Heart left ventricle (tissue), 16 donors: ENCODE data around the gene OR5K4. TPM values are rescaled to one million over a fixed set of nuclear protein-coding genes. Genes with fewer than 3 reads are reported as not detected.

Source experiments
- ATAC-seq, 4 donors: fragments of 200-7000 bp; cut with Tn5 transposase; one replicate each; pipeline ENCODE4 v1.9.1; 2020 to 2022; ENCODE audit warnings: moderate library complexity in 4 of 4, mild to moderate bottlenecking in 3 of 4, moderate number of reproducible peaks in 1 of 4
- DNase-seq, 5 donors: peaks; one replicate each; pipeline ENCODE4 v3.0.0-alpha.2; 2020
- H3K27ac ChIP-seq, 12 donors: fragments of 200-600 bp; sonication (generic) in 4 of 12; one replicate each; pipeline versions ENCODE4 v1.5.0 to v1.8.0; 2016 to 2022; ENCODE audit warnings: mild to moderate bottlenecking in 2 of 12
- H3K27me3 ChIP-seq, 9 donors: fragments of 200-600 bp; sonication (generic) in 2 of 9; one replicate each; pipeline versions ENCODE4 v1.5.1 to v1.8.0; 2016 to 2022; ENCODE audit warnings: mild to moderate bottlenecking in 3 of 9
- H3K36me3 ChIP-seq, 9 donors: fragments of 200-600 bp; sonication (generic) in 2 of 9; one replicate each; pipeline versions ENCODE4 v1.5.0 to v1.8.0; 2018 to 2022; ENCODE audit warnings: mild to moderate bottlenecking in 2 of 9
- H3K4me1 ChIP-seq, 12 donors: fragments of 200-600 bp; sonication (generic) in 4 of 12; one replicate each; pipeline versions ENCODE4 v1.5.0 to v1.8.0; 2016 to 2022; ENCODE audit warnings: mild to moderate bottlenecking in 3 of 12
- H3K4me3 ChIP-seq, 12 donors: fragments of 200-600 bp; sonication (generic) in 4 of 12; one replicate each; pipeline versions ENCODE4 v1.5.0 to v1.8.0; 2017 to 2022; ENCODE audit warnings: mild to moderate bottlenecking in 9 of 12, moderate library complexity in 4 of 12
- H3K9me3 ChIP-seq, 12 donors: fragments of 200-600 bp; sonication (generic) in 4 of 12; one replicate each; pipeline versions ENCODE4 v1.5.0 to v1.8.0; 2016 to 2022; ENCODE audit warnings: mild to moderate bottlenecking in 1 of 12
- POLR2A ChIP-seq, 2 donors: fragments of 450-650 bp; IDR thresholded peaks; one replicate each; pipeline ENCODE4 v1.6.1; 2017; ENCODE audit warnings: antibody characterized with exemption in 2 of 2, mild to moderate bottlenecking in 2 of 2, moderate library complexity in 2 of 2
- WGBS, 4 donors: extraction: QIAGEN DNeasy Blood & Tissue Kit in 2 of 4; methylation state at CpG; one replicate each; pipeline versions ENCODE4 v1.1.5 to v1.1.7; 2013 to 2018; 5-methylcytosine and 5-hydroxymethylcytosine counted together
- intact Hi-C, 10 donors: fragments of 100-400 bp; cut with DNase I; formaldehyde crosslinking; loops; one replicate each; pipeline versions ENCODE4 v1.11.1 to v1.14.2; 2022
- long read RNA-seq, 3 donors: library from polyadenylated mRNA; unstranded; transcript quantifications; one replicate each; pipeline ENCODE4 v2.0.0, GENCODE V29; 2020 to 2021
- polyA plus RNA-seq, 2 donors: library from polyadenylated mRNA; stranded (reverse); fragments of 200-250 nt; gene quantifications; one replicate each; pipeline ENCODE4 v1.2.3, GENCODE V29; 2013
- total RNA-seq, 9 donors: library from RNA; depleted of rRNA in 2 of 9; stranded (reverse); fragments of >200 nt in 2 of 9; fragmentation: NEBNext Ultra II Directional in 3 of 9; extraction: Animal tissue kit (Norgen Biotek cat#: 25700) in 3 of 9; gene quantifications; one replicate each; pipeline versions ENCODE4 v1.1.0 to v1.2.4, GENCODE V29; 2016 to 2023
- TF ChIP-seq, protein P1 (sequence below), 12 donors: fragments of 200-600 bp; sonication (generic) in 4 of 12; IDR thresholded peaks; one replicate each; pipeline versions ENCODE4 v1.5.0 to v1.8.0; 2018 to 2022; ENCODE audit warnings: antibody characterized with exemption in 12 of 12, mild to moderate bottlenecking in 5 of 12
- donor health status: ischemic (EF 13 %, LVEDD 7.1; RV severe dilation, severe dysfunction).
- donor health status: healthy with polysubstance abuse.
- donor health status: DM: no; HTN: yes; CAD: no.
- donor health status: DM: no; HTN: no; CAD: no.
- donor health status: ischemic (EF 25% LVEDD 6.9; RV normal size, moderate dysfunction).
- donor health status: ischemic (EF 25% LVEDD 5.7; RV mildly dilated, moderate dysfunction).
- donor health status: healthy.
- donor health status: DM: yes; HTN: yes; CAD: no.
- donor health status: ischemic (EF 35%, LVEDD 5.7; RV mildly dilated, moderate dysfunction).
- donor health status: nonischemic (EF 11% LVEDD 7.7; RV severe dilation, severe dysfunction).
- donor health status: DM: yes; HTN: yes; CAD: no.
- donor health status: PGD.
- donor health status: ischemic (EF 29% LVEDD 5.4; RV normal size, mild dysfunction).
- donor health status: nonischemic (EF 23%, LVEDD 6.1; RV moderate dilation, normal function).

OR5K4 gene
- total RNA-seq (not detected), polyA plus RNA-seq (not detected)
- long read RNA-seq, donor 1 = 0 reads
- long read RNA-seq, donor 2 = 0 reads
- long read RNA-seq, donor 3 = 0 reads

DNA sequence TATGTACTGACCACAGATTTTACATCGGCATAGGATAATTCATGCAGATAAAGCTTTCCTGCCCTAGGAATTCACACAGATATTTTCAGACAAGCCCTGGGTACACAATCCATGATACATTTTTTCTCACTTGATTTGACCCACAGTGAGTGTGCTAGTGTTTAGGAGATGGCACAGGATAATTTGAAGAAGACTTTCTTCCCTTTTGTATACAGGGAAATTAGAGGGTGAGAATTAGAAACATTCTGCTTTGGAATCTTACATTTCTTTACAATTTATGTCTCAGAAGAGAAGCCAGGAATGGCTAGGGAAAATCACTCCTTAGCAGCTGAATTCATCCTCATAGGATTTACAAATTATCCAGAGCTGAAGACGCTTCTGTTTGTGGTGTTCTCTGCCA lies at the start of gene OR5K4:
Gene OR5K4, plus strand, starts transcription at position 301 of the 400 bp plus-strand sequence. Its CDS starts 0 bp downstream, at position 301.
- peaks cover 0 to 8% (median under 1%) of the 10 kb centered on the region in 12 donors for H3K9me3 ChIP-seq
- no peak within 1 kb of the TSS for H3K4me3 ChIP-seq
- no peaks in the 10 kb centered on the region for H3K36me3 ChIP-seq
- H3K27me3 ChIP-seq = no peaks in the 10 kb centered on the region
- DNase-seq = no peak
- no peaks in the 10 kb centered on the region for H3K4me1 ChIP-seq
- WGBS, 4 donors = 74 to 84% (median 79%) methylated on average over 2 of the region's 2 CpGs
- TF ChIP-seq, protein P1, sequence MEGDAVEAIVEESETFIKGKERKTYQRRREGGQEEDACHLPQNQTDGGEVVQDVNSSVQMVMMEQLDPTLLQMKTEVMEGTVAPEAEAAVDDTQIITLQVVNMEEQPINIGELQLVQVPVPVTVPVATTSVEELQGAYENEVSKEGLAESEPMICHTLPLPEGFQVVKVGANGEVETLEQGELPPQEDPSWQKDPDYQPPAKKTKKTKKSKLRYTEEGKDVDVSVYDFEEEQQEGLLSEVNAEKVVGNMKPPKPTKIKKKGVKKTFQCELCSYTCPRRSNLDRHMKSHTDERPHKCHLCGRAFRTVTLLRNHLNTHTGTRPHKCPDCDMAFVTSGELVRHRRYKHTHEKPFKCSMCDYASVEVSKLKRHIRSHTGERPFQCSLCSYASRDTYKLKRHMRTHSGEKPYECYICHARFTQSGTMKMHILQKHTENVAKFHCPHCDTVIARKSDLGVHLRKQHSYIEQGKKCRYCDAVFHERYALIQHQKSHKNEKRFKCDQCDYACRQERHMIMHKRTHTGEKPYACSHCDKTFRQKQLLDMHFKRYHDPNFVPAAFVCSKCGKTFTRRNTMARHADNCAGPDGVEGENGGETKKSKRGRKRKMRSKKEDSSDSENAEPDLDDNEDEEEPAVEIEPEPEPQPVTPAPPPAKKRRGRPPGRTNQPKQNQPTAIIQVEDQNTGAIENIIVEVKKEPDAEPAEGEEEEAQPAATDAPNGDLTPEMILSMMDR (IDR thresholded peaks at IDR 0.05) = no peak
- no peak for TF ChIP-seq POLR2A (IDR thresholded peaks at IDR 0.05)
- ATAC-seq = no peak
- no peak within 1 kb of the TSS for H3K27ac ChIP-seq
- intact Hi-C loops = no loop called here

- DNase-seq = no peak
- 79 to 90% (median 85%) methylated on average over 2 of the region's 2 CpGs for whole genome bisulfite sequencing, 4 donors
- TF ChIP-seq POLR2A (IDR thresholded peaks at IDR 0.05) = no peak
These were observed 31.6 kb upstream of the OR5K4 start for GRCh38 chr3:98322101-98322500.

DNA sequence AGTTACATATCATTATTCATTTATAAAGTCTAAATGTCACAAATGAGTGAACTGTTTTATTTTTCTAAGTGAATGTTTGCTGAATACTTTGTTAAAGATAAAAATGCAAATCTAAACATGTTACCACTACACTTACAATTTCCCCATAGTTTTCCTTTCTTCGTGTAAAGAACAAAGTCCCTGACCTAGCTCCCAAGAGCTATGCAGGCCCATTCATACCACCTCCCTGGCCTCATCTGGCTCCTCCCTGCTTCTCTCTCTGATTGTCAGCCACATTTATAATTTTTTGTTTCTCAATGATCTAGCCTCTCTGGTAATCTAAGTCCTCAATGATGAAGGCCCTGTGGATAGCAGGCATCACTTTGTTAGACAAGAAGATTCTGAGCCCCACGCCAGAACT lies 31.0 kb upstream of the OR5K4 start:
- WGBS, 4 donors = 72 to 92% (median 81%) methylated on average over 2 of the region's 2 CpGs
- no peaks in the 10 kb centered on the region for H3K36me3 ChIP-seq
- H3K9me3 ChIP-seq = no peaks in the 10 kb centered on the region
- H3K27ac ChIP-seq = no peak overlapping the region
- no peaks in the 10 kb centered on the region for H3K27me3 ChIP-seq
- ATAC-seq (no peak), DNase-seq (no peak)
- no peaks in the 10 kb centered on the region for H3K4me1 ChIP-seq
- no peak overlapping the region for H3K4me3 ChIP-seq
- TF ChIP-seq, protein P1 (IDR thresholded peaks at IDR 0.05) = no peak
- TF ChIP-seq POLR2A (IDR thresholded peaks at IDR 0.05) = no peak
- intact Hi-C loops = no loop called here

More at GRCh38 chr3:98322101-98322500, 31.6 kb upstream of the OR5K4 start:
- Histone ChIP-seq H3K4me1 (no peaks in the 10 kb centered on the region), H3K27ac (no peak overlapping the region), H3K36me3 (no peaks in the 10 kb centered on the region), H3K27me3 (no peaks in the 10 kb centered on the region), H3K4me3 (no peak overlapping the region), H3K9me3 (no peaks in the 10 kb centered on the region)
- no peak for ATAC-seq
- intact Hi-C loops = no loop called here

DNA sequence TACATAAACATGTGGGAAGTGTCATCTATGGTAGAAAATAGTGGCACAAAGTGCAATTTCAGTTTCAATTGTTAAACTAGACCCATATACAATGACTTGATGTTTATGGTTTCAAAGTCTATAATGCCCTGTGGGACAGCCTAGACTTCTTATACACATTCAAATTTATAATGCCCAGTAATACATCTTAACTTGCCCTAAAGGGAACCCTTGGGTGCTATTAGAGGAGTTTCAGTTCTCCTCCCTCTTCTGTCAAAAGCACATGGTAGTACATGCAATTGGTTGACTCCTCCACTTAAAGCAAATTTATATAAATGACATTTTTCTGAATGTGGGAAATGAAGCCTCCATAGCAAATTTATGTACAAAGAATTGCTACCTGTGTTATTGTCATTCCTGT lies 30.2 kb upstream of the OR5K4 start:
- no peak overlapping the region for H3K27ac ChIP-seq
- intact Hi-C loops = no loop called here

More for the DNA sequence above, 30.2 kb upstream of the OR5K4 start:
- Histone ChIP-seq H3K36me3 (no peaks in the 10 kb centered on the region), H3K4me1 (no peaks in the 10 kb centered on the region), H3K4me3 (no peak overlapping the region), H3K9me3 (no peaks in the 10 kb centered on the region), H3K27me3 (no peaks in the 10 kb centered on the region)
- ATAC-seq = no peak
- TF ChIP-seq, protein P1 (IDR thresholded peaks at IDR 0.05) = no peak
- TF ChIP-seq POLR2A (IDR thresholded peaks at IDR 0.05) = no peak
- no peak for DNase-seq
